Measurements from ENCODE around the gene NYNRIN.
A peak's percentile ranks its signal among the peaks of the same experiment; 100 is the strongest.
"Not testable (repeated sequence)": the region's sequence is repeated elsewhere in the genome, so short reads cannot be mapped to it uniquely, and the experiment has no call there.

Gene NYNRIN

DNA sequence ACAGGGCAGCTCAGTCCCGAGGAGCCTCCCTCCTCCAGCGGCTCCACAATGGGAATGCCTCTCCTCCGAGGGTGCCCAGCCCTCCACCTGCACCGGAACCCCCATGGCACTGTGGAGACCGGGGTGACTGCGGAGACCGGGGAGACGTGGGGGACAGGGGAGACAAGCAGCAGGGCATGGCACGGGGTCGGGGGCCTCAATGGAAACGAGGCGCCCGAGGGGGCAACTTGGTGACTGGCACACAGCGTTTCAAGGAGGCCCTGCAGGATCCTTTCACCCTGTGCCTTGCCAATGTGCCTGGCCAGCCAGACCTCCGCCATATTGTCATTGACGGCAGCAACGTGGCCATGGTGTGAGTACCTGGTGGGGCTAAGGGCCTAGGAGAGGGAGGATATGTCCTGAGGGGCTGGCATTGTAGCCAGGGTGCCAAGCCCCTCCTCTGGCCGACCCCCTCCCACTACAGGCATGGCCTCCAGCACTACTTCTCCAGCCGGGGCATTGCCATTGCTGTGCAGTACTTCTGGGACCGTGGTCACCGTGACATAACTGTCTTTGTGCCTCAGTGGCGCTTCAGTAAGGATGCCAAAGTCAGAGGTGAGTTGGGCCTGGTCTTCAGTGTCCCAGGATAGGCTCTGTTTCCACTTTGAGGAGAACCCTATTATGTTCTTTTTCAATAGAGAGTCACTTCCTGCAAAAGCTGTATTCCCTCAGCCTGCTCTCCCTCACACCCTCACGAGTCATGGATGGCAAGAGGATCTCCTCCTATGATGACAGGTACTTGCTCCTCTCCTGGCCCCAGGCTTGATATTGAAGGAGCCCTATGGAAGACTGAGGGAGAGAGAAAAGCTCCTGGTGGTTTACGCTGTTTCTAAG lies 33.7 kb downstream of the NYNRIN start:
- no peak for DNase-seq

DNA sequence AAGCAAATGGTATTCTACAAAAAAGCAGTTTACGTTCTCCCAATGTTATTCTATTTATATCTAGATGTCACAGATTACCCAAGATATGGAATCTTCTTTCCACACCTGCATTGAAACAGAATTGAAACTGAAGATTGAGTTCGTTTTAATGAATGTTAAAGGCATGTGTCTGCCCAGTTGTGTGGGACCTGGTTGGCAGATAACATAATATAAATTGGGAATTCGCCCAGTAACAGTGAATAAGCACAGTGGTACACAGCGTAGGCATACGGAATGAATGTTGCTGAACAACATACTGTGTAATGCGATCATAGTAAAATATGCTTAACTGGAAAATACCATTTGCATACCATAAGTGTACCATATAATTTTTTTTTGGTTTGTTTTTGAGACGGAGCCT lies 35.2 kb downstream of the NYNRIN start:
- DNase-seq, result no peak

DNA sequence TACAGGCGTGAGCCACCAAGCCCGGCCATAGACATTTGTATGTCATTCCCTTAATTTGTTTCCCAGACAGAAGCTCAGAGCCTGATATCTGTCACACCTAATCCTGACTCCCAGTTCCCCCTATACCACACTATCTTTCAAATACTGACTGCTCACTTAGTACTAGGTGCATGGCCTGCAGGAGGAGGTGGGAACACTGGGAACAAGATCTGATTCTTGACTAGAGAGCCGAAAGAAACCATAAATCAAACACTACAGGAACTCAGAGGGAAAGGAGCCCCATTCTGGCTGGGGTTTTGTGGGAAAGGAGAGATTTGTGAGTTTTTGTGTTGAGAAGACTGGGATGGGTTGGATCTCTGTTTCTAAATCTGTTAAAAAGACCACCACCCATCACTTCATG lies 35.9 kb downstream of the NYNRIN start:
- no peak for DNase-seq

DNA sequence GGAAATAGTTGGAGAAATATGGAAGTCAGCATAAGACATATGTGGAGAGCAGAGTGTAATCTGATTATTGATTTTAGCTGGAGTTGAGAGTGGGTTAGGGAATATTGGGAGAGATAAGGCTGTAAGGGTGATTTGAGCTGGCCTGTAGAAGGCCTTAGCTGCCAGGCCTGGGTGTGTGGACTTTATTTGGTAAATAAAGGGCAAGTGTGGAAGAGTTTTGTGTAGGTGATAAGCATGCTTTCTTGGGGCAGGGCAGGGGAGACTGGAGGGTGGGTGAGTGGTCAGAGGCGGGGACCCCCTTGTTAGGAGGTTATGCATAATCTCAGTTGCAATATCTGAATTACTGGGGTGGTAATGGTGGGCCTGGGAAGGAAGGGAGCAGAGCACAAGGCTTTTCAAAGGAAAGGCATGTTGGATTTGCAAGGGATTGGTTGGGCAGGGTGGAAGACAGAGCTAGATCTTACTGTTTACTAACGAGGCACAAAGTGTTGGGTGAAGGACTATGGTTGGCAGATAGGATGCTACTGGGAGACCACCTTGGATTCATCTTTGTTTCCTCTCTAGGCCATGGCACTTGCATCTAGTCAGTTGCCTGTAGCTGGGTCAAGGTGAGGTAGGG lies 36.5 kb downstream of the NYNRIN start:
- DNase-seq, result no peak

DNA sequence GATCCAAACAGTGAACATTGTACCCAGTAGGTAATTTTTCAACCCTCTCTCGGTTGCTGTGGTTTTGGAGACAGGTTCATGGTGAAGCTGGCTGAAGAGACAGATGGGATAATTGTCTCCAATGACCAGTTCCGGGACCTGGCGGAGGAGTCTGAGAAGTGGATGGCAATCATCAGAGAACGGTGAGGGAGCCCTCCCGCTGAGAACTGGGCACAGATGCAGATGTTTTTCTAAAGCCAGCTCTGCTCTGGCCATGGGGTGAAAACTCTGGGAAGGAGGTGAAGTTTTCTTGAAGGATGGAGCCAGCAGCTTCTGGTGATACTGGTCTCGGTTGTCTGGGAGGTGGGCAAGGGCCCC lies 37.2 kb downstream of the NYNRIN start:
- no peak for DNase-seq

DNA sequence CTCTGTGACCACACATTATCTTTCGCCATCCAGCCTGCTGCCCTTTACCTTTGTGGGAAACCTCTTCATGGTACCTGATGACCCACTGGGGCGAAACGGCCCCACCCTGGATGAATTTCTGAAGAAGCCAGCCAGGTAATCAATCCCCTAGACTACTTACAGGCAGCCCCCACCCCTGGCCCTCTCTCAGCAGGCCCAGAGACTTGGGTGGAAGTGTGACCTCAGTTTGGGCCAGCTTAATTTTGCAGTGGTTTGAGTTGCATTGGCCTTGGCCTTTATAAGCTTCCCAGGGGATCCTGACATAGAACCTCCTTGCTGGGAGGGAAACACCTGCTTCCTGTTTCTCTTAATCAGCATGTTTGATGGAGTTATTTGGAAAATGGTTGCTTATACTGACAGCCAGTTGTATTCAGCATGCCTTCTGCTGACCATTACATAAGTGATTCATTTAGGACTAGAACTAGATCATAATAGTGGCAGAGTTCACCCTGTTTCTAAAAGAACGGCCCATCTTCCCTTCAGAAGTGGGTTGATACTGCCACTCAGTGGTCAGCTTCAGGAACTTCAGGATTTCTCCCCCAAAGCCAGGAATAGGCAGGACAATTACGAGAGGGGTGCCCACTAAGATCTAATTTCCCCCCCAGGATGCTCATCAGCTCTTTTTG lies 37.7 kb downstream of the NYNRIN start:
- peak; percentile 50 for DNase-seq

DNA sequence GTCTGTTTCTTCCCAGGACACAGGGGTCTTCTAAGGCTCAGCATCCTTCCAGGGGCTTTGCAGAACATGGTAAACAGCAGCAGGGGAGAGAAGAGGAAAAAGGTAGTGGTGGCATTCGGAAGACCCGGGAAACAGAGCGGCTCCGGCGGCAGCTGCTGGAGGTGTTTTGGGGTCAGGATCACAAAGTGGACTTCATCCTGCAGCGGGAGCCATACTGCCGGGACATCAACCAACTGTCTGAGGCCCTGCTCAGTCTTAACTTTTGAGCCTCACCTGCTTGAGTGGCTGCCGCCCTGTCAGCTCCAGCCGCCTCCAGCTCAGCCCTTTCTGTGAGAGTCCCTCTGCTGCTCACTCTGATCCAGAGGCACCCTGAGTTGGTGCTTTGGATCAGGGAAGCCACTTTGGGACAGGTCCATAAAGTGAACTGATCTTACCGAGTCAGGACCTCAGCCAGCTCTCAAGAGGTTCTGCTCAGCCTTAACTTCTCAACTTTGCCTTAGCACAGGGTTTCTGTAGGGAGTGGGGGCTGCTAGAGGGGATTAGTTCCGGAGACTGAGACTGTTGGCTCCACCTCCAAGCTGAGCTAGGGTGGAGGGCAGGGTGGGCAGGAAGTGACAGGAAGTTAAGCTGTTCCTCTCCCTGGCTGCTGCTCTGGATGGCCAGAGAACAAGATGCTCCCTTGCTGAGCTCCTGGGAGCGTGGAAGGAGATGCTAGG lies 38.4 kb downstream of the NYNRIN start:
- DNase-seq, result no peak

DNA sequence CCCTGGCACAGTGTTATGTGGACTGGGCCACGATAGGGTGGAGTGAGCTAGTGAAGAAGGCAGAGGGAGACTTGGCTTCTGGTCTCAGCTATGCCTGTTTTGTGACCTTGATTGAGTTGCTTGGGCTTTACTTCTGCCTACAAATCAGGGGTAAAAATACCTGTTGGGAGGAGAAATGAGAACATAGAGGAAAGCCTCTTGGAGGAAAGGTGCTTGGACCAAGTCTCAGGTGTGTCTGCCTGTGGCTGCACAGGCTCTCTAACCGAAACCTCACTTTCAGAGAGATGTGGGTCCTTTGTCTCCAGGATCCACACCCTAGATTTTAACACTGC lies 38.9 kb downstream of the NYNRIN start:
- DNase-seq, result no peak

DNA sequence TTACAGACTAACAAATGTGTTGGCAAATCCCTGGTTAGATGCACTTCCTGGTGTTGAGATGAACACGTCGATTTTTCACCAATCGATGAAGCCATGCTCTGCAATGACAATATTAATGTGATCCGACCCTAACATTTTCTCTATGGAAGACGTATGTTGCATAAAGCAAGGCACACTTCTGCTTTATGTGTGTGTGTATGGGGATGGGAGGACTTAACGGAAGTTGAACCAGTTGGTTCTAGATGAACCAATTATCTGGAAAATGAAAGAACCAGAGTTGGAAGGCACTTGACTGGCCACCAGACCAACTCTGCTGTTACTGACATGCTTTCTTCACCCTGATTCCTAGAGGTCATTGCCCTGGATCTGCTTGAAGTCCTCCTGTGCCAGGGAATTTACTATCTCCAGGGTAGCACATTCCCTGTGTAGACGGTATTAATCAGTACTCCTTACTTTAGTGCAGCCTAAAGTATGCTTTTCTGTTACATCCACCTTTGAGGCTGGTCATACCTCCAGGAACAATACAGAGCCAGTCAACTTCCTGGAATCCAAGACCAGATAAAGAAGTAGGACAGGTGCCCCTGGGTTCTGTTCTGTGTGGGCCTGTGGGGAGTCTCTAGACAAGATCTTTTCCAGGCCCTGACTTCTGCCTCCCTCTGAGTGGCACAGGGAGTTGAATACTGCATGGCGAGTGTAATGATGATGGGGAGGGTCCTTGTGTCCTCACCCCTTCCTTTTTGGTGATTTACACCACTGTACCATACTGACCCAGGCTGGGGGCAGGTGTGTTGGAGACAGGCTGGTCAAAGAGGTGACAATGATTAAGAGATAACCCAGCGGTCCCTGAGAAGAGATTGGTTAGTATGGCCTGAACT lies 39.7 kb downstream of the NYNRIN start:
- no peak for DNase-seq

DNA sequence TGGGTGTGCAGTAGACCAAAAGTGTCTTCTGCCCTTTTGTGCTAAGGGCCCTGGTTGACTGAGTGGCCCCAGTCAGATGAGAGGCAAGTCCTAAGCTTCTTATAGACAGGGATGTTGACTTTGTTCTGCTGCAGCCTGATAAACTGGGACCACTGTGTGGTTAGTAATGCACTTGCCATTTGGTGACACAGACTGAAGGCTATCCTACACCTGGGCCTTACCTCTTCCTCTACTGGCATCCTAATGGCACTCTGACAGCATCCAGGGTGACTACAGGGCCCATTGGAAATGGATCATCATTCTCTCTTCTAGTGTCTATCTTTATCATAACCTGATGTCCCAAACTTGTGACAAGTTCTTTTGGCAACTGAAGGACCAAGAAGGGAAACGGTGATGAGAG lies 40.5 kb downstream of the NYNRIN start:
- no peak for DNase-seq

DNA sequence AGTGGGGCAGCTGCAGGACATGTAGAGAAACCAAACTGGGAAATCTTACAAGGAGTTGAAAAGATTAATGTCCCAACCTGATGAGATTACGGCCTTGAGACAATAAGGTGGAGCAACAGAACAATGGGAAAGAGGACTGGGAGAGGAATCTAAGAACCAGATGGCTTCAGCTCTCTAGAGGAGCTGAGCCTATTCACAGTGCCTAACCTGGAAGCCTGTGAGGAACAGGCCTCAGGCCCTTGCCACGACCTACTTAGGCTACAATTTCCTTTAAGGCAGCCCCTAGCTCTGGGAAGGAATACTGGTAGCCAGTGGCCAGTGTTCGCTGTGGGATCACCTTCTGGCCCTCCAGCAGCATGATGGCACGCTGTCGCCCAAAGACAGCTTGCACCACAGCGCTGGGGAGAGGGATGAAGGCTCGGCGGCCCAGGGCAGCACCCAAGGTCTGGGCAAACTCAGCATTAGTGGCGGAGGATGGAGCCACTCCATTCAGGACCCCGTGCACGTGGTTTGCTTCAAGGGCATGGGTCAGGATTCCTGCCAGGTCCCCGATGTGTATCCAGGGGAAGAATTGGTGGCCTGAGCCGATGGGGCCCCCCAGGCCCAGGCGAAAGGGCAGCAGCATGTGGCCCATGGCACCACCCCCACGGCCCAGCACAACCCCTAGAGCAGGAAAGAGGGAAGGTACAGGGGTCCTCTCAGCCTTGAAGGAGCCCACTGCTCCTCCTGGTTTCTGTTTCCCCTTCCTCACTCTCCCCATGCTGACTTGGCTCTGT lies 41.2 kb downstream of the NYNRIN start:
- DNase-seq, result no peak

DNA sequence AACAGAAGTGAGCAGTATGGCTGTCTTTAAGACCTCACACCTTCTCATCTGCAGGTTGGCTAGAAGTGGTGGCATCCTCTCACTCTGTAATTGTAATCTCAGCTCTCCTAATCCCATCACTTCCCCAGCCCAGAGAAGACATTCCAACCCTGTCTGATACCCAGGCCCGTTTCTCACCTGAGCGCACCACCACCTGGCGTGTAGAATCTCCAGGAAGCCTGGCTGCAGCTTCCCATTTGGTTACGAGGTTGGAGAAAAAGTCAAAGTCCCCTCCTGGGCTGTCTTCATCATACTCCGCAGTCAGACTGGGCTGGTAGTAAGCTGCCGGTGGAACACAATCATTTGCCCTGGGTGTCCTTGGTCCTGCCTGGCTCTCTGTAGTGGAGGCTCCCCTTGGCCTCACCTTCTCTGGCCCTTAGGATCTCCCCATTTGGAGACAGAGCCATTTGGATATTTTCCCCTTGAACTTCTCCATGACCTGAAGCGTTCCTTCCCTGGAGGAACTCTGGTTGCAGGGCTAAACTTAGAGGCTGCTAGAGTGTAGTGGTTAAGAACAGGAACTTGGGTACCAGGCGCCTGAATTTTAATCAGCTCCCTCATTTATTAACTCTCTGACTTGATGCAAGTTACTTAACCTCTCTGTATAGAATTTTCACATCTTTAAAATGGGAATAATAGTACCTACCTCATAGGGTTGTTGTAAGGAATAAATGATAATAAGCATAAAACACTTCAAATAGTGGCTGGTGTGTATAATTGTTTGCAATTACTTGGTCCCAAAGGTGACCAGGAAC lies 42.0 kb downstream of the NYNRIN start:
- DNase-seq, result no peak

DNA sequence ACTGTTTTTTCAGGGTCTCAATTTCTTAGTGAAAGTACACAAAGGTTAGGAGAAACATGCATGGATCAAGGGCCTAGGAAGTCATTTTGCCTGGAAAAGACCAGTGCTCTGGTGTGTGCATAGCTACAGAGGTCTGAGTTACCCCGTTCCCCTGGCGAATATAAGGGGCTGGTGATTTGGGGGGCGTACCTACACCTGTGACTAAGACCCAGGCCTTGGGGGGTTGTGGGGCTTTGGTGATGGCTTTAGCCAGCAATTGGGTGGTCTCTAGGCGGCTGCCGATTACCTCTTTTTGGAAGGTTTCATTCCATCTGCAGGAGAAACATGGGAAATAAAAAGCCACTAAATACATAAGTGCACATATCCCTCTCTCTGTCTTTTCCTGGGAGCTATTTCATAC lies 42.7 kb downstream of the NYNRIN start:
- no peak for DNase-seq

DNA sequence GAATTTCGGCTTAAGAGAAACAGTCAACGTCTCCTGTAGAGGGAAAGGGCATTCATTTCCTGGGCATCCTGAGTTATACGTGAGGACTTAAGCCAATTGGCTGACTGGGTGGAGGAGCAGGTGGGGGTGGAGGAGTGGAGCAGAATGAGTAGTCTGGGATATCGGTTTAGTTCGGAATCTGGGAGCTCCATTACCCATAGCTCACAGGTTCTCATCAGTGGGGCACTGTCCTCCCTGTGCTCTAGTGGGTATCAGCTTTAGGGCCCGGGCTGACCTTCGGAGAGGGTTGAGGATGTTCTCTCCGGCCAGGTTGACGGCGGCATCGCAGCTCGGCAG lies 43.1 kb downstream of the NYNRIN start:
- DNase-seq, result peak; percentile 63

DNA sequence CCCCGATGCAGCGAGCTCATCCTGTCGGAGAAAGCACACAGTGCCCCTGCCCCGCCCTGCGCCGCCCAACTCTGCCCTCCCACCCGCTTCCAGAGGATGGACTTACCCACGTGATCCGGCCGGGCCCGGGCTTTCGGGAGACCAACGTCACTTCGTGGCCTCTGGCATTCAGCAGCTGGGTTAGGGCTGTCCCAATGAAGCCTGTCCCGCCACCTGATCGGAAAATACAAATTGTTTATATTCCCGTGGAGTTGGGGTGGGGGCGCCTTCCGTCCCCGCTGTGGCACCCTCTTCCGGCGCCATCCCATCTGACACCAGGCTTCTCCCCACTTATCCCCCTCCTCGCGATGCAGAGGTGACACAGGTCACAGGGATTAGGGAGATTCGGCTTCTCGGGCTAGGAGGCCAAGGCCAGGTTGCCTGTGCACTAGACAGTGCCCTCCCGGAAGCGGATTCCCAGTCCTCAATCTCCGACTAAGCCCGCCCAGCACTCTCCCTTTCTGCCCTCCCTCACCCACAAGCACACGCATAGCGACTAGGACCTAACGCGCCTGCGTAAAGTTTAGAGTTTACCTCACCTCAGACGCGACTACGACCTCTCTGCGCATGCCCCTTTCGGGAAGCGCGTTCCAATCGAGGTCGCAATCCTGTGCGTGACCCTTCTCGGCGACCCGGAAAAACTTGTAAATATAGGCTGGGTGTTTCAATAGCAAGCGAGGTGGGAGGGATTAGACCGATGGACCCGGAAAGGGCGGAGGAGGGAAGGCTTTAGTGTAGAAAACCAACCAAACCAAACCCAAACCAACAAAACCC lies 43.6 kb downstream of the NYNRIN start, which contains the start of gene SDR39U1:
SDR39U1 (minus strand) TSS at position 537 of the 813 bp plus-strand sequence; CDS start at position 530, 7 bp downstream.
- DNase-seq, result peak; percentile 99

DNA sequence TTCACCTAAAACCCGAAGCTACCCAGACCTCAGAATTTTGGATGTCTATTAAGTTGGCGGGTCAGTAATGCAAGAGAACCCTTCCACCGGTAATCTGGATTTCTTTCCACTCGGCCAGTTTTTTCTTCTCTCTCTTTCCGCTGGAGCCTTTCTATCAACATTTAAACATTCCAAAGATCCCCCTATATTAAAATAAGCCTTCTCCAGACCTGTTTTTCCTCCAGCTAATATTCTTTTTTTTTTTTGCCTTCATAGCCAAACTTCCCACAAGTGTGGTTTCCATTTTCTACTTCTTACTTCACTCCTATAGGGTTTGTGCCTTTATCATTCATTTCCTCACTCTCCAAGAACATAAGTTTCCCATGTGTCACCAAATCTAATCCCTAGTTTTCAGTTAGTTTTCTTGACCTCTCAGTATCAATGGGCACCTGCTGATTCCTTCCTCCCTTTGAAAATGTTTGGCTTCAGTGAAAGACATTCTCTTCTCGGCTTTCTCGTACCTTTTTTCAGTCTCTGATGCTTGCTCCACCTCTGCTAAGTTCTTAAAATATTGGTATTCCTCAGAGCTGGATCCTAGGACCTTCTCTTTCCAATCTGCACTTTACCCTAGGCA lies 44.4 kb downstream of the NYNRIN start:
- DNase-seq, result no peak

DNA sequence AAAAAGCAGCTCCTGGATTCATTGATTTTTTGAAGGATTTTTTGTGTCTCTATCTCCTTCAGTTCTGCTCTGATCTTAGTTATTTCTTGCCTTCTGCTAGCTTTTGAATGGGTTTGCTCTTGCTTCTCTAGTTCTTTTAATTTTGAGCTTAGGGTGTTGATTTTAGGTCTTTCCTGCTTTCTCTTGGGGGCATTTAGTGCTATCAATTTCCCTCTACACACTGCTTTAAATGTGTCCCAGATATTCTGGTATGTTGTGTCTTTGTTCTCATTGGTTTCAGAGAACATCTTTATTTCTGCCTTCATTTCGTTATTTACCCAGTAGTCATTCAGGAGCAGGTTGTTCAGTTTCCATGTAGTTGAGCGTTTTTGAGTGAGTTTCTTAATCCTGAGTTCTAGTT lies 52.0 kb downstream of the NYNRIN start:
- not testable (repeated sequence) for DNase-seq

DNA sequence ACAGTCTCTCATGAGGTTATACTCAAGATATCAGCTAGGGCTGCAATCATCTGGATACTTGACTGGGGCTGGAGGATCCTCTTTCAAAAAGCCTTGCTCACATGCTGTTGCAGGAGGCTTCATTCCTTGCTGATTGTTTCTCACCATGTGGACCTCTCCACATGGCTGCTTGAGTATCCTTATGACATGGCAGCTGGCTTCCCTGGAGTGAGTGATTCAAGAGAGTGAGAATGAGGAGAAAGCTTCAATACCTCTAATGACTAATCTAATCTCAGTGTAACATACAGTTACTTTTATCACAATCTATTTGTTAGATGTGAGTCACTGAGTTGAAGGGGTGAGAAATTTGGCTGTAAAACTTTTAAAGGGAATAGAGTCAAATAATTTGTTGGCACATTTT lies 58.2 kb downstream of the NYNRIN start:
- DNase-seq, result no peak

DNA sequence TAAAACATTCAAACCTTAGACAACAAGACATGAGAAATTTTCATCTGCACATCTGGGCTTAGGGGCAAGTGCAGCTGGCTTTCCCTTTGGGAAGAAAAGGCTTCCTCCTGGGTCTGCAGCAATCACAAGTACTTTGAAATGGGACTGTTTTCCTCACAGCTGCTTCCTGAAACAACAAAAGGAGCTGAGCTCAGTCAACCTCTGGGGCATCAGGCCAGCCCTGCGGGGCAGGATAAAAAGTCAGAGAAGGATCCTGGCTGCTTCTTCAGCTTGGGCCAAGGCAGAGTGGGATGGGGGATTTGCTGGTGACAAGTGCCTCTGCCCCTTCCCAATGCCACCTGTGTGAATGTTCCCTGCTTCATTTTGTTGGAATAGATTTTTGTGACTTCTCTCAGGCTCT lies 59.9 kb downstream of the NYNRIN start:
- DNase-seq, result no peak

DNA sequence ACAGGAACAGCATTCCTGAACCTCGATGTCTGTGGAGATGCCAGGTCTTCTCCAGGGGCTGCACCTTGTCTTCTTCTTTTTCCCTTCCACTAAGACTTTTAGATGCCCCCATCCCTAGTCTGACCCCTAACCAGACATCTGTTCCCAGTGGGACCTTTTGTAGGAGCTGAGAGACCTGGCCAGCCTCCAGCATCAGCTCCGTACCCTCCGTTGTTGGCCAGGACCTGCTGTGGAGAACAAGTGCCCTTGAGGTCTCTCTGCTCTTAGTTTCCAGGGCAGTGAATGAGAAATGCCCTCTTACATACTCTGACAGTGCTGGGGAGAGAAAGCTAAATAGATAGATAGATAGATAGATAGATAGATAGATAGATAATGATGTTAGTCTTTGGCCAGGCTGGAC lies 60.5 kb downstream of the NYNRIN start:
- DNase-seq, result no peak

Measured in NCI-H2171 (cell line).